ENCODE results near the gene TIMP2. TPM values are rescaled to one million over a fixed set of nuclear protein-coding genes. Genes with fewer than 3 reads are reported as not detected.

TIMP2 gene
- total RNA-seq, 1 experiment from 2014 or later = 29.0 TPM

GRCh38 chr17:78844301-78845005 lies 80.7 kb downstream of the TIMP2 start:
- H2BK5ac ChIP-seq (ENCODE audit: insufficient read length, low read length) = no peak overlapping the region

More at GRCh38 chr17:78844301-78845005, 80.7 kb downstream of the TIMP2 start:
- H3K9me3 ChIP-seq (ENCODE audit: control insufficient read depth, low read depth, low read length) = no peaks in the 10 kb centered on the region
- H2BK15ac ChIP-seq (ENCODE audit: low read depth, low read length) = no peak overlapping the region
- no peak for DNase-seq
- Mint-ChIP-seq H3K9me3 (no peaks in the 10 kb centered on the region), H3K36me3 (ENCODE audit: insufficient read depth in 1 of 3, low read depth in 3 of 3) (peaks cover 0 to 2% (median 0%) of the 10 kb centered on the region in 3 experiments; a peak in 2 of 7 replicates), H3K27me3 (ENCODE audit: low read depth) (peaks cover 2% of the 10 kb centered on the region; the same call in 1 of the 2 replicates), H3K4me1 (peaks cover 10 to 11% of the 10 kb centered on the region in 2 experiments), H3K4me3 (peak overlapping the region in 1 of 2 experiments; percentile 25; a peak in 2 of 5 replicates), H3K27ac (no peak overlapping the region)
- no peaks in the 10 kb centered on the region for H3K4me1 ChIP-seq (ENCODE audit: insufficient read depth, low read length)
- peaks cover 5% of the 10 kb centered on the region; the same call in 1 of the 2 replicates for H3K79me2 ChIP-seq (ENCODE audit: insufficient read depth, low read length)
- no peaks in the 10 kb centered on the region for H3K27me3 ChIP-seq (ENCODE audit: insufficient read depth, low read length)
- WGBS (ENCODE audit: extremely low coverage, insufficient read length, low lambda C conversion rate) = 100% methylated on average over 4 of the region's 9 CpGs
- H4K5ac ChIP-seq (ENCODE audit: insufficient read length, low read depth, low read length) = no peak overlapping the region
- H3K9ac ChIP-seq (ENCODE audit: extremely low read depth, insufficient read length, low read length) = no peak overlapping the region
- H3K27ac ChIP-seq (ENCODE audit: insufficient read length, low read depth, low read length) = no peak overlapping the region
- H3K79me1 ChIP-seq (ENCODE audit: insufficient read depth, low read depth, low read length, poor library complexity, severe bottlenecking) = no peaks in the 10 kb centered on the region
- no peak overlapping the region for H3K23ac ChIP-seq (ENCODE audit: insufficient read length, low read depth, low read length)
- no peak for TF ChIP-seq CTCF (conservative IDR thresholded peaks at IDR 0.05)
- H4K91ac ChIP-seq (ENCODE audit: insufficient read length, low read depth, low read length) = no peak overlapping the region
- peaks cover 4% of the 10 kb centered on the region for H3K23me2 ChIP-seq (ENCODE audit: insufficient read length, low read depth, low read length, poor library complexity, severe bottlenecking)
- no peak overlapping the region for H2AFZ ChIP-seq (ENCODE audit: low read length)
- H3K18ac ChIP-seq (ENCODE audit: insufficient read length, low read depth, low read length) = no peak overlapping the region
- no peak overlapping the region for H3T11ph ChIP-seq (ENCODE audit: low read length)
- no peak overlapping the region for H2BK12ac ChIP-seq (ENCODE audit: insufficient read length, low read depth, low read length)
- no peak overlapping the region for H2AK5ac ChIP-seq (ENCODE audit: insufficient read length, low read length)
- H3K4ac ChIP-seq (ENCODE audit: low read depth, low read length) = no peak overlapping the region
- no peaks in the 10 kb centered on the region for H4K20me1 ChIP-seq (ENCODE audit: control insufficient read depth, insufficient read depth, insufficient read length)
- no peak overlapping the region for H4K8ac ChIP-seq (replicated peaks; ENCODE audit: insufficient read length, low read depth, low read length)
- no peak overlapping the region for H2BK120ac ChIP-seq (ENCODE audit: low read depth, low read length, poor library complexity, severe bottlenecking)
- H3K4me2 ChIP-seq (ENCODE audit: insufficient read depth, insufficient read length, low read length) = no peak overlapping the region
- no peak overlapping the region for H3K14ac ChIP-seq (ENCODE audit: insufficient read depth, low read length)
- H3K56ac ChIP-seq (ENCODE audit: insufficient read length, low read depth, low read length) = no peak overlapping the region
- no peak overlapping the region for H2BK20ac ChIP-seq (ENCODE audit: low read depth, low read length, poor library complexity, severe bottlenecking)

All from H9 (cell line).